Measurements from ENCODE around the gene TOM1. TPM values are rescaled to one million over a fixed set of nuclear protein-coding genes. Genes with fewer than 3 reads are reported as not detected.

TOM1 gene
- total RNA-seq, 1 donor from 2014 or later, result 29.6 TPM

GRCh38 chr22:35258191-35258988, 41.3 kb upstream of the TOM1 start:
- DNase-seq (ENCODE audit: low read depth), result peak; percentile 51
- no peak for FAIRE-seq
- no peaks in the 10 kb centered on the region for H3K9me3 Mint-ChIP-seq (ENCODE audit: unreplicated experiment)

GRCh38 chr22:35264986-35265385, 34.7 kb upstream of the TOM1 start:
- H2AFZ ChIP-seq (ENCODE audit: low read depth, low read length), result no peak overlapping the region
- H3K4me2 ChIP-seq (ENCODE audit: low read length), result no peak overlapping the region
- peaks cover 48% of the 10 kb centered on the region for H4K20me1 ChIP-seq (ENCODE audit: insufficient read depth, low read length)
- Mint-ChIP-seq H3K27me3 (ENCODE audit: low read depth, unreplicated experiment) (no peaks in the 10 kb centered on the region), H3K4me3 (ENCODE audit: unreplicated experiment) (no peak overlapping the region), H3K36me3 (ENCODE audit: low read depth, unreplicated experiment) (peaks cover 23% of the 10 kb centered on the region), H3K4me1 (ENCODE audit: low read depth, unreplicated experiment) (no peaks in the 10 kb centered on the region), H3K27ac (ENCODE audit: unreplicated experiment) (no peak overlapping the region), H3K9me3 (ENCODE audit: unreplicated experiment) (peaks cover 3% of the 10 kb centered on the region)
- H3K4me1 ChIP-seq (ENCODE audit: insufficient read depth, low read length), result no peaks in the 10 kb centered on the region
- peaks cover 63% of the 10 kb centered on the region for H3K79me2 ChIP-seq (ENCODE audit: insufficient read depth, low read length)
- no peak overlapping the region for H3K9ac ChIP-seq (ENCODE audit: low read length)
- FAIRE-seq, result no peak
- TF ChIP-seq EZH2 (IDR thresholded peaks at IDR 0.05; ENCODE audit: insufficient read depth, low read length), result no peak
- TF ChIP-seq, protein P1, sequence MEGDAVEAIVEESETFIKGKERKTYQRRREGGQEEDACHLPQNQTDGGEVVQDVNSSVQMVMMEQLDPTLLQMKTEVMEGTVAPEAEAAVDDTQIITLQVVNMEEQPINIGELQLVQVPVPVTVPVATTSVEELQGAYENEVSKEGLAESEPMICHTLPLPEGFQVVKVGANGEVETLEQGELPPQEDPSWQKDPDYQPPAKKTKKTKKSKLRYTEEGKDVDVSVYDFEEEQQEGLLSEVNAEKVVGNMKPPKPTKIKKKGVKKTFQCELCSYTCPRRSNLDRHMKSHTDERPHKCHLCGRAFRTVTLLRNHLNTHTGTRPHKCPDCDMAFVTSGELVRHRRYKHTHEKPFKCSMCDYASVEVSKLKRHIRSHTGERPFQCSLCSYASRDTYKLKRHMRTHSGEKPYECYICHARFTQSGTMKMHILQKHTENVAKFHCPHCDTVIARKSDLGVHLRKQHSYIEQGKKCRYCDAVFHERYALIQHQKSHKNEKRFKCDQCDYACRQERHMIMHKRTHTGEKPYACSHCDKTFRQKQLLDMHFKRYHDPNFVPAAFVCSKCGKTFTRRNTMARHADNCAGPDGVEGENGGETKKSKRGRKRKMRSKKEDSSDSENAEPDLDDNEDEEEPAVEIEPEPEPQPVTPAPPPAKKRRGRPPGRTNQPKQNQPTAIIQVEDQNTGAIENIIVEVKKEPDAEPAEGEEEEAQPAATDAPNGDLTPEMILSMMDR (IDR thresholded peaks at IDR 0.05; ENCODE audit: insufficient read depth, low read depth, low read length), result no peak
- H3K27ac ChIP-seq (ENCODE audit: low read depth, low read length), result no peak overlapping the region
- H3K36me3 ChIP-seq (ENCODE audit: insufficient read depth, low read length), result peaks cover 52% of the 10 kb centered on the region
- H3K4me3 ChIP-seq (ENCODE audit: insufficient read depth, low read depth, low read length), result no peak overlapping the region
- no peaks in the 10 kb centered on the region for H3K27me3 ChIP-seq (ENCODE audit: insufficient read depth, low read length)
- H3K9me3 ChIP-seq (ENCODE audit: insufficient read depth, low read depth, low read length), result no peaks in the 10 kb centered on the region
- DNase-seq (ENCODE audit: low read depth), result no peak

More at GRCh38 chr22:35258191-35258988, 41.3 kb upstream of the TOM1 start:
- Histone ChIP-seq H3K9me3 (ENCODE audit: insufficient read depth, low read depth, low read length) (no peaks in the 10 kb centered on the region), H4K20me1 (ENCODE audit: insufficient read depth, low read length) (peaks cover 22% of the 10 kb centered on the region), H3K4me3 (ENCODE audit: insufficient read depth, low read depth, low read length) (peak overlapping the region; percentile 97), H3K4me1 (ENCODE audit: insufficient read depth, low read length) (peaks cover 14% of the 10 kb centered on the region), H3K4me2 (ENCODE audit: low read length) (peak overlapping the region; percentile 99), H3K27me3 (ENCODE audit: insufficient read depth, low read length) (no peaks in the 10 kb centered on the region), H3K36me3 (ENCODE audit: insufficient read depth, low read length) (peaks cover 9% of the 10 kb centered on the region), H3K9ac (ENCODE audit: low read length) (peak overlapping the region; percentile 95), H3K27ac (ENCODE audit: low read depth, low read length) (peak overlapping the region; percentile 89), H2AFZ (ENCODE audit: low read depth, low read length) (peak overlapping the region; percentile 53), H3K79me2 (ENCODE audit: insufficient read depth, low read length) (peaks cover 59% of the 10 kb centered on the region)
- no peak for TF ChIP-seq EZH2 (IDR thresholded peaks at IDR 0.05; ENCODE audit: insufficient read depth, low read length)
- TF ChIP-seq, protein P1 (IDR thresholded peaks at IDR 0.05; ENCODE audit: insufficient read depth, low read depth, low read length), result no peak
- H3K4me3 Mint-ChIP-seq (ENCODE audit: unreplicated experiment), result peak overlapping the region; percentile 97
- no peaks in the 10 kb centered on the region for H3K27me3 Mint-ChIP-seq (ENCODE audit: low read depth, unreplicated experiment)
- H3K27ac Mint-ChIP-seq (ENCODE audit: unreplicated experiment), result peak overlapping the region; percentile 82
- H3K36me3 Mint-ChIP-seq (ENCODE audit: low read depth, unreplicated experiment), result no peaks in the 10 kb centered on the region
- H3K4me1 Mint-ChIP-seq (ENCODE audit: low read depth, unreplicated experiment), result peaks cover 6% of the 10 kb centered on the region

GRCh38 chr22:35266277-35266676, 33.4 kb upstream of the TOM1 start:
- H3K4me3 ChIP-seq (ENCODE audit: insufficient read depth, low read depth, low read length), result no peak overlapping the region
- no peak for TF ChIP-seq EZH2 (IDR thresholded peaks at IDR 0.05; ENCODE audit: insufficient read depth, low read length)
- TF ChIP-seq, protein P1 (IDR thresholded peaks at IDR 0.05; ENCODE audit: insufficient read depth, low read depth, low read length), result no peak
- peaks cover 23% of the 10 kb centered on the region for H3K36me3 Mint-ChIP-seq (ENCODE audit: low read depth, unreplicated experiment)
- no peak overlapping the region for H3K9ac ChIP-seq (ENCODE audit: low read length)
- no peak overlapping the region for H3K4me3 Mint-ChIP-seq (ENCODE audit: unreplicated experiment)
- H3K27me3 Mint-ChIP-seq (ENCODE audit: low read depth, unreplicated experiment), result no peaks in the 10 kb centered on the region
- H3K27ac ChIP-seq (ENCODE audit: low read depth, low read length), result no peak overlapping the region
- no peaks in the 10 kb centered on the region for H3K4me1 ChIP-seq (ENCODE audit: insufficient read depth, low read length)
- DNase-seq (ENCODE audit: low read depth) (no peak), FAIRE-seq (no peak)
- no peak overlapping the region for H2AFZ ChIP-seq (ENCODE audit: low read depth, low read length)
- no peaks in the 10 kb centered on the region for H3K27me3 ChIP-seq (ENCODE audit: insufficient read depth, low read length)
- peaks cover 54% of the 10 kb centered on the region for H3K36me3 ChIP-seq (ENCODE audit: insufficient read depth, low read length)
- H3K9me3 ChIP-seq (ENCODE audit: insufficient read depth, low read depth, low read length), result no peaks in the 10 kb centered on the region
- no peak overlapping the region for H3K27ac Mint-ChIP-seq (ENCODE audit: unreplicated experiment)
- H3K9me3 Mint-ChIP-seq (ENCODE audit: unreplicated experiment), result peaks cover 3% of the 10 kb centered on the region
- H3K4me2 ChIP-seq (ENCODE audit: low read length), result no peak overlapping the region
- no peaks in the 10 kb centered on the region for H3K4me1 Mint-ChIP-seq (ENCODE audit: low read depth, unreplicated experiment)
- H3K79me2 ChIP-seq (ENCODE audit: insufficient read depth, low read length), result peaks cover 63% of the 10 kb centered on the region
- H4K20me1 ChIP-seq (ENCODE audit: insufficient read depth, low read length), result peaks cover 45% of the 10 kb centered on the region
